Measurements from ENCODE around the gene DMD.

The DMD gene

GRCh38 chrX:32644476-32645245, 566.7 kb downstream of the DMD start:
- DNase-seq (ENCODE audit: low read depth): no peak
- no peak overlapping the region for H3K4me3 ChIP-seq (ENCODE audit: low read depth, low read length)
- TF ChIP-seq, protein P1, sequence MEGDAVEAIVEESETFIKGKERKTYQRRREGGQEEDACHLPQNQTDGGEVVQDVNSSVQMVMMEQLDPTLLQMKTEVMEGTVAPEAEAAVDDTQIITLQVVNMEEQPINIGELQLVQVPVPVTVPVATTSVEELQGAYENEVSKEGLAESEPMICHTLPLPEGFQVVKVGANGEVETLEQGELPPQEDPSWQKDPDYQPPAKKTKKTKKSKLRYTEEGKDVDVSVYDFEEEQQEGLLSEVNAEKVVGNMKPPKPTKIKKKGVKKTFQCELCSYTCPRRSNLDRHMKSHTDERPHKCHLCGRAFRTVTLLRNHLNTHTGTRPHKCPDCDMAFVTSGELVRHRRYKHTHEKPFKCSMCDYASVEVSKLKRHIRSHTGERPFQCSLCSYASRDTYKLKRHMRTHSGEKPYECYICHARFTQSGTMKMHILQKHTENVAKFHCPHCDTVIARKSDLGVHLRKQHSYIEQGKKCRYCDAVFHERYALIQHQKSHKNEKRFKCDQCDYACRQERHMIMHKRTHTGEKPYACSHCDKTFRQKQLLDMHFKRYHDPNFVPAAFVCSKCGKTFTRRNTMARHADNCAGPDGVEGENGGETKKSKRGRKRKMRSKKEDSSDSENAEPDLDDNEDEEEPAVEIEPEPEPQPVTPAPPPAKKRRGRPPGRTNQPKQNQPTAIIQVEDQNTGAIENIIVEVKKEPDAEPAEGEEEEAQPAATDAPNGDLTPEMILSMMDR (conservative IDR thresholded peaks at IDR 0.05; ENCODE audit: low read depth, low read length): no peak

DNA sequence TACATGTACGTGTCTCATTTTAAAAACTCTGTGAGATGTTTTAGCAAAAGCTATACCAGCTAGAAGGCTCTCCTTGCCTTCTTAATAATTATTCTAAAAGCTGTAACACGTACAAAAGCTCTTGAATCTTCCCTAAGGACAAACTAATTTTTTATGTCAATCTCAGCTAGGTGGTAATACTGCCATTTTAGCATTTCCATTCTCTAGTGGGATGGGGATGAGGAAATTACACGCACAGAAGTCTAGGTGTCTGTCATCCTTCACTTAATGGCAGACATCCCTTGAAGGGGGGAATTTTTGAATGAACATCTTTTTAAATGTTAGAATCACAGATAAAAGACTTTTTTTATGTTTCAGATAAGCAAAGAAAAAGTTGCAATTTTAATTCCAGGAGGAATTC, 569.1 kb downstream of the DMD start:
- TF ChIP-seq, protein P1 (conservative IDR thresholded peaks at IDR 0.05; ENCODE audit: low read depth, low read length): no peak
- DNase-seq (ENCODE audit: low read depth): no peak
- no peak overlapping the region for H3K4me3 ChIP-seq (ENCODE audit: low read depth, low read length)

DNA sequence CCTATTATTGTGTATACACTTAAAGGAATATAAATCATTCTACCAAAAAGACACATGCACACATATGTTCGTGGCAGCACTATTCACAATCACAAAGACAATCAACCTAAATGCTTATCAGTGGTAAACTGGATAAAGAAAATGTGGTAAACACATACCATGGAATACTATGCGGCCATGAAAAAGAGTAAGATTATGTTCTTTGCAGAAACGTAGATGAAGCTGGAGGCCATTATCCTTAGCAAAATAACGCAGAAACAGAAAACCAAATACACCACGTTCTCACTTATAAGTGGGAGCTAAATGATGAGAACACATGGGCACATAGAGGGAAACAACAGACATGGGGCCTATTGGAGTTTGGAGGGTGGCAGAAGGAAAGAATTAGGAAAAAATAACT, 593.2 kb downstream of the DMD start:
- TF ChIP-seq, protein P1 (conservative IDR thresholded peaks at IDR 0.05; ENCODE audit: low read depth, low read length): no peak
- no peak for DNase-seq (ENCODE audit: low read depth)
- no peak overlapping the region for H3K4me3 ChIP-seq (ENCODE audit: low read depth, low read length)

GRCh38 chrX:32614707-32615106, 596.6 kb downstream of the DMD start:
- TF ChIP-seq, protein P1 (conservative IDR thresholded peaks at IDR 0.05; ENCODE audit: low read depth, low read length): no peak
- DNase-seq (ENCODE audit: low read depth): no peak
- H3K4me3 ChIP-seq (ENCODE audit: low read depth, low read length): no peak overlapping the region

- no peak for DNase-seq (ENCODE audit: low read depth)
- no peak overlapping the region for H3K4me3 ChIP-seq (ENCODE audit: low read depth, low read length)
- TF ChIP-seq, protein P1 (conservative IDR thresholded peaks at IDR 0.05; ENCODE audit: low read depth, low read length): no peak
These were observed 612.2 kb downstream of the DMD start for GRCh38 chrX:32599156-32599555.

GRCh38 chrX:32598707-32599106, 612.6 kb downstream of the DMD start:
- DNase-seq (ENCODE audit: low read depth): no peak
- no peak overlapping the region for H3K4me3 ChIP-seq (ENCODE audit: low read depth, low read length)
- TF ChIP-seq, protein P1 (conservative IDR thresholded peaks at IDR 0.05; ENCODE audit: low read depth, low read length): no peak

DNA sequence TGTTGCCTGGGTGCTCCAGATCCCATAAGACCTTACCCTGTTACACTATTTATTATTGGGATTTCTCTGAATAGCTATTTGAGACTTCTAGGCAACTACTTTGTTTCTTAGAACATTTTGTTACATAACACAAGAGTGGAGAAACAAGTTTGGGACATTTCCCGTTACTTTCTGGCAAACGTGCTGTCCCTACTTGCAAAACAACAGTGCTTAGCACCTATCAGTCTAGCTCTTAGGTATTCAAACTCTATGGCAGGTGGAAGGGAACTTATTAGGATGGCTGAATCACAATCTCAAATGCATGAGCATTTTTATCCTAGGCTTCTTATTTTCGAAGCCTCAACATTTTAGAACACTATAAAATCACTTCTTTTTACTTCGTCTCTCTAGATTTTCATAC, 613.6 kb downstream of the DMD start:
- TF ChIP-seq, protein P1 (conservative IDR thresholded peaks at IDR 0.05; ENCODE audit: low read depth, low read length): no peak
- no peak overlapping the region for H3K4me3 ChIP-seq (ENCODE audit: low read depth, low read length)
- DNase-seq (ENCODE audit: low read depth): no peak
